IPS DF 4.7 (cell line): Measurements from ENCODE around the gene ACE.

Experiments
- DNase-seq: peaks from one replicate; pipeline ENCODE4 v3.0.0-alpha.2; 2013; ENCODE audit warnings: low spot score; ENCODE audit errors: extremely low read depth

Gene ACE

GRCh38 chr17:63490858-63491400 is 14.1 kb downstream of the ACE start:
- DNase-seq, result no peak

DNA sequence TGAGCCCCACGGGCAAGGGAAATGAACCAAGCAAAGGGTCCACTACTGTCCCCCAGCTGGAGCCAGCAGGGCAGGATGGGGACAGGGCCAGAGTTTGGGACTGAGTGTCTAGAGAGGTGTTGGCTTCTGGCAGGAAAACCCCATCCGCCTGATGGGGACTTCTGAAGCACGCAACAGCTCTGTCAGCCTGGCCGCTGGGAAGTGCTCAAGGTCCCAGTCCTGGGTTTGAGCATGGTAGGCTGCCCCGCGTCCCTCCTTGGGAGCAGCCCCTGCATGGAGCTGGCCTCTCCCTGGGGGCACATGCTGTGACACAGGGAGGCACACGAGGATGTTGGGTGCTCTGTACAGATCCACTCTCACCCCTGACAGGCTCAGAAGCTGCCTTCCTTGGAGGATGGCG is 14.6 kb downstream of the ACE start:
- no peak for DNase-seq

GRCh38 chr17:63491977-63492618 is 15.2 kb downstream of the ACE start:
- no peak for DNase-seq

DNA sequence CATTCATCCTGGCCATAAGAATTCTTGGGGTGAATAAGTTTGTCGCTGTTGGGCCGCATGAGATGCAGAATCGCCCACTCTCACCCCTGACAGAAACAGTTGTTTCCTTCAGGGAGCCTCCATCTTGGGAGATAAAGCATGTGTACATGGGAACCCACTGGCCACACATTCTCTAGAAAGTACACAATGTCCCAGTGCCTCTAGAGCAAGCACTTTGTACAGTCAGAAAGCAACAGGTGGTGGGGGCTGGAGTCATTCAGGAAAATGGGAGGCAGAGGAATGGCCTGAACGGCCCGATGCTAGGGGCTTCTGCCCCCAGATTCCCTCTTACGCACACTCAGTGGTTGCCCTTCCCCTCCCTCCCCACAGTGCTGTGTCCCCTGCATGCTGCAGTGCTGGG is 16.1 kb downstream of the ACE start:
- DNase-seq, result no peak

GRCh38 chr17:63493411-63493810 is 16.6 kb downstream of the ACE start:
- DNase-seq, result no peak

DNA sequence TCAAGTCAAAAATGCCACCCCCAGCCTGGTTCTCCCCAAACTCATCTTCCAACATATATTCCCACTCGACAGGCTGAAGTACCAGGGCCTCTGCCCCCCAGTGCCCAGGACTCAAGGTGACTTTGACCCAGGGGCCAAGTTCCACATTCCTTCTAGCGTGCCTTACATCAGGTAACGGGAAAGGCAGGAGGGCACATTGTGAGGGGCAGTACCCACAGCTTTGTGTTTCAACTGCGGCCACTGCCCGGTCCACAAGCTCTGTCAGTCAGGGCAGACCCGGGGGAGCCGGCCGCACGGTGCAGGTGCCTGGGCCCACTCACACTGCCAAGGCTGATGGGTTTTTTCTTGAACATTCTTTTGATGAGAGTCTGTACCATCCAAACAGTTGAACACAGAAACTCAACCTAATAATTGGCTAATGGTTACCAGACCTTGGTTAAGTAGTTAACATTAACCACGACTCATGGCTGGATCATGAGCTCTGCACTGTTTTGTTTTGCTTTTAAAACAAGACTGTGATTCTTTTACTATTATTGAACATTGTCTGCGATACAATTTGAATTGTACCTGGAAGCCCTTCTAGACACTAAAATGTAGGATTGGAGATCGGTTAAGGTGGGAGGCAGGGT is 17.6 kb downstream of the ACE start:
- no peak for DNase-seq

DNA sequence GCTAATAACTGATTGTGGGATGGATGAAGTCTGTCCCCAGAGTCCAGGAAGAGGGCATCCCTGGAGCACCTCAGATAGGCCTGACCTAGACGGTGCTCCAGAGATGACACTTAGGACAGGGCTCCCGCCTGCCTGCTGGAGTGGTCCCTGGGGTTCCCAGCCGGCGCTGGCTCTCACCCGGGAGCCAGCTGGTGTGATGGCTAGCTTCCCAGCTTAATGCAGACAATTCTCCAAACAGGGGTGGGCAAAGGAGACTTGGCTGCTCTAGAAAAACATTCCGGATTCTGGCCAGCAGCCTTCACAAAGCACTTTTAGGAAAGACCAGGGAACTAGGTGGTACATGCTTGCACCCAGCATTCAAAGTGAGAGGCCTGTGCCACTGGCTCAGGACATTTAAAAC is 18.6 kb downstream of the ACE start:
- DNase-seq, result no peak

- no peak for DNase-seq
Observed at GRCh38 chr17:63496177-63496576, 19.3 kb downstream of the ACE start.

- DNase-seq, result no peak
Observed at GRCh38 chr17:63496663-63497400, 20.0 kb downstream of the ACE start.

DNA sequence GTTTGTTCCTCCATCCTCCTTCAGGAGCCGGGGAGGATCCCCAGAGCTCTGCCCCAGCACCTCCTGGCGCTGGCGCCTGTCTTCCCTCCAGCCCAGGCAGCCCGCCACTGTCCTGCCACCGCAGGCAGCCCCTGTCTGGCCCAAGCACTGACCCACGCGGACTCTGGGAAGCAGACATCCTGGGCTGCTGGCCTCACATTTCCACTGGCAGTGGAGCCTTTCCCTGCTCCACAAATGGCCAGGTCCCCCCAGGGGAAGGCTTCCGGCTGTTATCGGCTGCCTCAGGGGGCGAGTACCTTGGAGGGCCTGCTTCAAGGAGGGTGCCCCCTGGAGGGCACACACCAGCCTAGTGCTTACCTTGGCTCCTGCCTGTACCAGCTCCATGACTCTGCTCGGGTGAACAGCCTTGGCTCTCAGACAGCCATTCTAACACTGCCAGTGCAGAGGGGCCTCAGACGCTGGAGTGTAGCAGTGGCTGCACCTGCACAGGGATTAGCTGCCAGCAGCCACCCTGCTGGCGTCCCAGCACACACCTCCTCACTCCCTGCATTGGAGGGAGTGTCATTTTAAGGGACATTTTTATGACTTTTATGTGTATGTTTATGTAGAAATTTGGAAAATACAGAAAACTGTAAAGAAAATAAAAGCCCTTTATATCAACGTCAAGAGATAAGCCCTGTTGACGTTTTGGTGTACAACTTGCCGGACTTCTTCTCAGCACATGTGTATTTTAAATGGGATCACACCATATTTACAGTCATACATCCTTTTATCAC is 21.0 kb downstream of the ACE start:
- no peak for DNase-seq

GRCh38 chr17:63498626-63499195 is 21.9 kb downstream of the ACE start:
- no peak for DNase-seq

DNA sequence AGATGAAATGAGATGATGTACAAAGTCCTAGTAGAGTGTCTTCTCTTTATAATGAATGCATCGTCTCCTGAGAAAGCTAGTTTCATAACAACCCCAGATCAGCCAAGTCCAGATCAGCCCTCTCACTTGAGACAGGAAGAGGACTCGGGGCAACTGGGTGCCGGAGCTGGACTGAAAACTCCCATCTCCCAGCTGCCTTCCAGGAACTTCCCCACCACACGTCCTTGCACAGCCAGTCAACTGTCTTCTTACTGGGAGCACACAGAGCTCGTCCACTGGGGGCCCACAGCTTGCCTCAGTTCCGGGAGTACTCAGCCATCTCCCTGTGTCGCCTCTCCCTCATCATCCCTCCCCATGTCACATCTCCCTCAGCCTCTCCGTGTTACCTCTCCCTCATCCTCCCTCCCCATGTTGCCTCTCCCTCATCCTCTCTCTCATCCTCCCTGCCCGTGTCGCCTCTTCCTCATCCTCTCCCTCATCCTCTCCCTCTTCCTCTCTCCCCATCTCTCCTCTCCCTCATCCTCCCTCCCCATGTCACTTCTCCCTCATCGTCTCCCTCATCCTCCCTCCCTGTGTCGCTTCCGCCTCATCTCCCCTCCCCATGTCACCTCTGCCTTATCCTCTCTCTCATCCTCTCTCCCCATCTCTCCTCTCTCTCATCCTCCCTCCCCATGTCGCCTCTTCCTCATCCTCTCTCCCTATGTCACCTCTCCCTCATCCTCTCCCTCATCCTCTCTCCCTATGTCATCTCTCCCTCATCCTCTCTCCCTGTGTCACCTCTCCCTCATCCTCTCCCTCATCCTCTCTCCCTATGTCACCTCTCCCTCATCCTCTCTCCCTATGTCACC is 23.9 kb downstream of the ACE start:
- no peak for DNase-seq

- no peak for DNase-seq
Observed at GRCh38 chr17:63503341-63503705, 26.5 kb downstream of the ACE start.

DNA sequence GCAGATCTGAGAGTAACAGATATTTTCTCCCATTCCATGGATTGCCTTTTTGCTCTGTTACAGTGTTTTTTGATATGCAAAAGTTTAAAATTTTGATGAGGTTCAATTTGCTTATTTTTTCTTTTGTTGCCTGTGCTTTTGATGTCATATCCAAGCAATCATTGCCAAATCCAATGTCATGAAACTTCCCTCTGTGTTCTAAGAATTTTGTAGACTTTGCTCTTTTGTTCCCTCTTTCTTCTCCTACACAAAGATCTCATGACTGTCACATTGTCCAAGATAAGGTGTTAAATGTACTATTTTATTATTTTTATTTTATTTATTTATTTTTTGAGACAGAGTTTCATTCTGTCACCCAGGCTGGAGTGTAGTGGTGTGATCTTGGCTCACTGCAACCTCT is 27.4 kb downstream of the ACE start:
- no peak for DNase-seq

DNA sequence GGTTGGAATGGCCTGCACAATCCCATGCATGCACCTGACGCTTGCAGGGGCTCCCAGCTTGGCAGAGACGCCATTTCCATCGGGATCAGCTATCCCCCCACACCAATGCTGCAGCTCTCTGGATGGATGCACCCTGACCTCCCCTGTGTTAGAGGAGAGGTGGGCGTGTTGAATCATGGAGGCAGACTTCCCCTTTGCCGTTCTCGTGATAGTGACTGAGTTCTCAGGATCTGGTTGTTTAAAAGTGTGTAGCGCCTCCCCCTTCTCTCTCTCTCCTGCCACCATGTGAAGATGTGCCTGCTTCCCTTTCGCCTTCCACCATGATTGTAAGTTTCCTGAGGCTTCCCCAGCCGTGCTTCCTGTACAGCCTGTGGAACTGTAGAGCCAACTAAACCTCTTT is 28.5 kb downstream of the ACE start:
- DNase-seq, result no peak

DNA sequence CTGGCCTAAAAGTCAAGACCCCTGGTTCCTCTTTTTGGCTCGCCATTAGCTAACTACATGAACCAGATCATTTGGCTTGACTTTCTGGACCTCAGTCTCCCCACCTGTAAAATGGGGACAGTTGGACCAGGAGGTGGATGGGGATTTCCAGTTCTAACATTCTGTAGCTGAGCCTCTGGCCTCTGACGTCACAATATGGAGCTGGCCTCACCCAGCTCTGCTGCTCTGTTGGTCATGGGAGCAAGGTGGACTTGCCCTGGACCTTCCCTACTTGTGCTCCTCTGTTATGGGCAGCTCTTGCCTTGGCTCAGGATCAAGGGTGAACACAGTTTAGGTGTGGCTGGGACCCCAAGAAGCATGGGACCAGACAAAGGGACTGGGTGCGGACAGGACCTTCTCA is 29.8 kb downstream of the ACE start:
- DNase-seq, result no peak

DNA sequence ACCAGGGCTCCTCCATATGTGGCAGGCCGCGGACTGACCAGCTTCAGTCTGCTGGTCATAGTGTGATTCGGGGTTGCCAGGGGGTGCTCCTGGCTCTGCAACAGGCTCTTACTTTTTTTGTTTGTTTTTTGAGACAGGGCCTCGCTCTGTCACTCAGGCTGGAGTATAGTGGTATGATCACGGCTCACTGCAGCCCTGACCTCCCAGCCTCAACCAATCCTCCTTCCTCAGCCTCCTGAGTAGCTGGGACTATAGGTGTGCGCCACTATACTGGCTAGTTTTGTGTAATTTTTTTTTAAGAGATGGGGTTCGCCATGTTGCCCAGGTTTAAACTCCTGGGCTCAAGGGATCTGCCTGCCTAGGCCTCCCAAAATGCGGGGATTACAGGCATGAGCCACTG is 34.5 kb downstream of the ACE start:
- no peak for DNase-seq

DNA sequence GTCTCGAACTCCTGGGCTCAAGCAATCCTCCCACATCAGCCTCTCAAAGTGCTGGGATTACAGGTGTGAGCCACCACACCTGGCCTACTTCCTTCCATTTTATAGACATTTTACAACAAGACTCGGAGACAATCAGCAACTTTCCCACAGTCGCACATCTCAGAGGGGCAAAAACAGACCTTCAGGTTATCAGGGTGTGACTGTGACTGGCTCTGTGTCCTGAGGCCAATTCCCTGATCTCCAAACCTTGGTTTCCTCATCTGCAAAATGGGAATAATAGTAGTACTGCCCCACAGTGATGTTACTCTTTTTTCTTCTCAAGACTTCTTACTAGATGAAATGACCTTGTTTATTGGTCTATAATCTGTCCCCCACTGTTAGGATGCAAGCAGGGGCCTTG is 35.5 kb downstream of the ACE start:
- DNase-seq, result no peak

DNA sequence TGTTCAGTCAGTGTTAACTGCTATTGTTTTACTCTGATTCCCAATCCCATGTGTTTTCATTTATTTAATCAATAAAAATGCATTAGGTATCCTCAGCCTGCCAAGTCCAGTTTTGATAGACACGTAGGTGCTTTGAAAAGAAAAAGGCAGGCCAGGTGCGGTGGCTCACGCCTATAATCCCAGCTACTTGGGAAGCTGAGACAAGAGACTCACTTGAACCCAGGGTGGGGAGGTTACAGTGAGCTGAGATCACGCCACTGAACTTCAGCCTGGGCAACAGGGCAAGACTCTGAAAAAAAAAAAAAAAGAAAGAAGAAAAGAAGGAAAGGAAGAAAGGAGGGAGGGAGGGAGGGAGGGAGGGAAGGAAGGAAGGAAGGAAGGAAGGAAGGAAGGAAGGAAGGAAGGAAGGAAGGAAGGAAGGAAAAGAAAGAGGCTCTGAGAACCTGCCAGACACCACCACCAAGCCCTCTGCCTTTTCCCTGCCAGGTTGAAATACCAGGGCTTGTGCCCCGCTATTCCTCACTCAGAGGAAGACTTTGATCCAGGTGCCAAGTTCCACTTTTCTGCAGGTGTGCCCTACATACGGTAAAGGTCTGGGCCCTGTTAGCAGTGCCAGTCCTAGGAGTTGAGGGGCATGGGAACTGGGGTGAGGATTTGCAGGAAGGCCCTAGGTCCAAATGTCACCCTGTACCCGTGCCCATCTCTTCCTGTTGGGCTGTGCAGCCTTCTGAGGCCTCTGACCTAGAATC is 36.2 kb downstream of the ACE start:
- no peak for DNase-seq

DNA sequence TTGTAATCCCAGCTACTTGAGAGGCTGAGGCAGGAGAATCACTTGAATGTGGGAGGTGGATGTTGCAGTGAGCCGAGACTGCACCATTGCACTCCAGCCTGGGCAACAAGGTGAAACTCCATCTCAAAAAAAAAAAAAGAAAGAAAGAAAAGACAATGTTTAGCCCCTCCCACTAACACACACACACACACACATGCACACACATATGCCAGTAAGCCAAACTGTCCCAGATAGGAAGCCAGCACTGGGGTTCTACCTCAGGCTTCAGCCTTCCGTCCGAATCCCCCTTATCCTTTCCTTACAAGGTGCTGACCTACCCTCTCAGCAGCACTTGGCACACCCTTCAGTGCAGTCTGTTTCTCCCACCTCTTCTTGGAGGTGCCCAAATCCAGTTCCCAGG is 37.6 kb downstream of the ACE start:
- DNase-seq, result no peak
